Neuronal stem cell (in vitro differentiated cells): Measurements from ENCODE around the gene CASP6.
A peak's percentile ranks its signal among the peaks of the same experiment; 100 is the strongest.

Experiments used
- DNase-seq: peaks from one replicate; pipeline ENCODE4 v3.0.0-alpha.2; 2013; ENCODE audit warnings: low spot score
- H2AFZ ChIP-seq: one replicate; pipeline ENCODE4 v1.6.1; 2013; ENCODE audit warnings: mild to moderate bottlenecking, low read length, inconsistent platforms
- H2AK5ac ChIP-seq: 2 replicates; pipeline ENCODE4 v1.6.1; 2013; ENCODE audit warnings: low read depth, mild to moderate bottlenecking, inconsistent platforms, low read length, moderate library complexity, mixed read lengths
- H2BK120ac ChIP-seq: 2 replicates; pipeline ENCODE4 v1.6.1; 2013; ENCODE audit warnings: low read depth, mild to moderate bottlenecking, inconsistent platforms, low read length, moderate library complexity, mixed read lengths
- H2BK12ac ChIP-seq: one replicate; pipeline ENCODE4 v1.6.1; 2013; ENCODE audit warnings: low read length, inconsistent platforms
- H2BK15ac ChIP-seq: 2 replicates; pipeline ENCODE4 v1.6.1; 2013; ENCODE audit warnings: mild to moderate bottlenecking, low read length, inconsistent platforms, mixed read lengths
- H2BK5ac ChIP-seq: one replicate; pipeline ENCODE4 v1.6.1; 2013; ENCODE audit warnings: inconsistent platforms, mild to moderate bottlenecking, low read length, moderate library complexity
- H3K14ac ChIP-seq: one replicate; pipeline ENCODE4 v1.6.1; 2013; ENCODE audit warnings: low read length, inconsistent platforms
- H3K18ac ChIP-seq: 2 replicates; pipeline ENCODE4 v1.6.1; 2013; ENCODE audit warnings: low read length, inconsistent platforms
- H3K23ac ChIP-seq: 2 replicates; pipeline ENCODE4 v1.6.1; 2013; ENCODE audit warnings: low read depth, mild to moderate bottlenecking, mixed read lengths, low read length, inconsistent platforms; ENCODE audit not compliant: poor library complexity
- H3K27ac ChIP-seq: replicated peaks from 3 replicates; pipeline ENCODE4 v1.5.1; 2013; ENCODE audit warnings: low read length, inconsistent platforms
- H3K27me3 ChIP-seq, 3 experiments: 2 replicates each; pipeline ENCODE4 v1.6.1; 2013; ENCODE audit warnings: low read length in 3 of 3, mild to moderate bottlenecking in 2 of 3, inconsistent platforms in 1 of 3, low read depth in 1 of 3, mixed read lengths in 1 of 3, moderate library complexity in 1 of 3; ENCODE audit not compliant: control insufficient read depth in 3 of 3, insufficient read depth in 3 of 3
- H3K36me3 ChIP-seq, 2 donors: replicated peaks in 1 of 2; 2 replicates each; pipeline ENCODE4 v1.6.1; 2013; ENCODE audit warnings: low read length in 2 of 2; ENCODE audit not compliant: control insufficient read depth in 2 of 2, insufficient read depth in 2 of 2
- H3K4ac ChIP-seq: 2 replicates; pipeline ENCODE4 v1.6.1; 2013; ENCODE audit warnings: inconsistent platforms, mild to moderate bottlenecking, low read length, moderate library complexity
- H3K4me1 ChIP-seq, 2 donors: 1 replicate in 1 of 2; 2 replicates in 1 of 2; pipeline ENCODE4 v1.6.1; 2013; ENCODE audit warnings: low read length in 2 of 2, low read depth in 1 of 2; ENCODE audit not compliant: control insufficient read depth in 2 of 2, insufficient read depth in 1 of 2
- H3K4me2 ChIP-seq: one replicate; pipeline ENCODE4 v1.6.1; 2013; ENCODE audit warnings: mild to moderate bottlenecking, low read length, inconsistent platforms; ENCODE audit not compliant: insufficient read depth, poor library complexity, severe bottlenecking
- H3K4me3 ChIP-seq, 2 donors: 2 replicates each; pipeline ENCODE4 v1.5.1; 2013; ENCODE audit warnings: low read length in 2 of 2, mild to moderate bottlenecking in 2 of 2, inconsistent platforms in 1 of 2, moderate library complexity in 1 of 2
- H3K79me1 ChIP-seq: one replicate; pipeline ENCODE4 v1.6.1; 2013; ENCODE audit warnings: low read depth, mild to moderate bottlenecking, inconsistent platforms, low read length, moderate library complexity
- H3K9ac ChIP-seq: one replicate; pipeline ENCODE4 v1.6.1; 2013; ENCODE audit warnings: mild to moderate bottlenecking, low read depth, low read length, inconsistent platforms; ENCODE audit not compliant: poor library complexity
- H3K9me3 ChIP-seq, 2 donors: replicated peaks in 1 of 2; 2 replicates each; pipeline versions ENCODE3 to v1.6.1; 2013; ENCODE audit warnings: low read length in 2 of 2, mild to moderate bottlenecking in 2 of 2, inconsistent platforms in 1 of 2, low read depth in 1 of 2, mixed read lengths in 1 of 2, moderate library complexity in 1 of 2; ENCODE audit not compliant: control insufficient read depth in 2 of 2, insufficient read depth in 1 of 2
- H4K8ac ChIP-seq: one replicate; pipeline ENCODE4 v1.6.1; 2013; ENCODE audit warnings: low read depth, mild to moderate bottlenecking, inconsistent platforms, low read length, moderate library complexity
- H4K91ac ChIP-seq: one replicate; pipeline ENCODE4 v1.6.1; 2013; ENCODE audit warnings: low read length, low read depth, mild to moderate bottlenecking, inconsistent platforms; ENCODE audit not compliant: poor library complexity
- WGBS, 2 donors: extraction: QIAGEN DNeasy Blood & Tissue Kit; methylation state at CpG; one replicate each; pipeline ENCODE4 v1.1.7; 2013; ENCODE audit warnings: missing lambda C conversion rate in 2 of 2, mixed read lengths in 1 of 2; ENCODE audit not compliant: insufficient read length in 2 of 2, insufficient replicate concordance in 1 of 2; ENCODE audit errors: extremely low coverage in 2 of 2; 5-methylcytosine and 5-hydroxymethylcytosine counted together

The CASP6 gene

DNA sequence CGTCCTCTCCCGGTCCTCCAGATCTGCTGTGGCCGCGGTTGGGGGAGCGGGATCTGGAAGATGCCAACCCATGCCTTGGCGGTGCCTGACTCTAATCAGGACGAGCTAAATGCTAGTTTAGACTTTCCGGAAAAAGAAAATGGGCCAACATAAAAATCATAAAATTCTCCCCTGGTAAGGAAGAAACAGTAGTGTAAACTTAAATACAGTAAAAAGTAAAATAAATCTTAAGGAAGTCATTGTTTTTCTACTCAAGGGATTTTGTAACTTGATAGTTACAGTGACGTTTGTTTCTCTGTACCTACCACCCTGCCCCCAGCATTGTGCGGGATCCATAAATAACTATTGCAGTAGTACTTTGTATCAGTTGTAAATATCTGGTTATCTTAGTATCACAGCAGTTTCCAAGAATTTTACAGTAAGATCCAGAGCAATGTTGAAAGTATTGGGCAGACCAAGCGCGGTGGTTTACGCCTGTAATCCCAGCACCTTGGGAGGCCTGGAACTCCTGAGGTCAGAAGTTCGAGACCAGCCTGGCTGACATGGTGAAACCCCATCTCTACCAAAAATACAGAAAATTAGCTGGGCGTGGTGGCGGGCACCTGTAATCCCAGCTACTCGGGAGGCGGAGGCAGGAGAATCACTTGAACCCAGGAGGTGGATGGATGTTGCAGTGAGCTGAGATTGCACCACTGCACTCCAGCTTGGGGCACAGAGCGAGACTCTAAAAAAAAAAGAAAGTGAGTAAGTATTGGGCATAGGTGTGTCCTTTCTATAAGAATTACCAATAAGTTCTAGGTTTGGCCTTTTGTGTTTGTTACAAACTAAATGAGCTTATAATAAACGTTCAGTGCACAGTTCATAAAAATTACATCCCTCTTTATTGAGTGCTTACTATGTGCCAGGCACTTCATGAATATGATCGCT, 27.6 kb upstream of the CASP6 start:
- H4K91ac ChIP-seq, result no peak overlapping the region

GRCh38 chr4:109729718-109730618, 26.7 kb upstream of the CASP6 start, which contains the start of gene PLA2G12A:
TSS of gene PLA2G12A (minus strand) at chr4:109730070. CDS start at chr4:109729809, 261 bp downstream.
- Histone ChIP-seq H3K23ac (peak within 1 kb of the TSS; percentile 89), H3K9ac (peak within 1 kb of the TSS; percentile 90), H2AK5ac (no peak within 1 kb of the TSS), H3K4me3 (peak within 1 kb of the TSS; percentile 97 to 98), H3K9me3 (no peaks in the 10 kb centered on the region), H4K91ac (peak within 1 kb of the TSS; percentile 22), H2BK5ac (no peak within 1 kb of the TSS), H2AFZ (peak within 1 kb of the TSS; percentile 98), H2BK15ac (no peak within 1 kb of the TSS), H3K4me1 (peaks cover 0 to 3% of the 10 kb centered on the region in 2 donors), H3K36me3 (no peaks in the 10 kb centered on the region), H3K79me1 (peaks cover 2% of the 10 kb centered on the region), H3K18ac (peak within 1 kb of the TSS; percentile 92), H3K27ac (no peak within 1 kb of the TSS), H2BK12ac (no peak within 1 kb of the TSS), H4K8ac (peak within 1 kb of the TSS; percentile 17), H2BK120ac (no peak within 1 kb of the TSS), H3K27me3 (peaks cover 0 to 13% (median 9%) of the 10 kb centered on the region in 3 experiments), H3K4me2 (peak within 1 kb of the TSS; percentile 90), H3K14ac (peak within 1 kb of the TSS; percentile 82), H3K4ac (no peak within 1 kb of the TSS)
- no CpG with 5 or more reads among the region's 83 CpGs for WGBS, 2 donors
- DNase-seq, result peak; percentile 65

More for the DNA sequence above, 27.6 kb upstream of the CASP6 start:
- H3K4me1 ChIP-seq, result peaks cover 0 to 3% of the 10 kb centered on the region in 2 donors
- H3K9me3 ChIP-seq, result no peaks in the 10 kb centered on the region
- H3K14ac ChIP-seq, result no peak overlapping the region
- H3K9ac ChIP-seq, result peak overlapping the region; percentile 87
- H2BK120ac ChIP-seq, result no peak overlapping the region
- H3K27ac ChIP-seq, result no peak overlapping the region
- peak overlapping the region; percentile 6 for H3K23ac ChIP-seq
- peaks cover 2% of the 10 kb centered on the region for H3K79me1 ChIP-seq
- peak overlapping the region; percentile 90 for H3K4me2 ChIP-seq
- H3K27me3 ChIP-seq, result peaks cover 0 to 13% (median 9%) of the 10 kb centered on the region in 3 experiments
- peak overlapping the region; percentile 92 for H3K18ac ChIP-seq
- peak overlapping the region; percentile 98 for H2AFZ ChIP-seq
- no peak overlapping the region for H2BK12ac ChIP-seq
- no peaks in the 10 kb centered on the region for H3K36me3 ChIP-seq
- DNase-seq, result no peak
- no peak overlapping the region for H2BK15ac ChIP-seq
- H2AK5ac ChIP-seq, result no peak overlapping the region
- H4K8ac ChIP-seq, result no peak overlapping the region
- peak overlapping the region; percentile 87 to 98 for H3K4me3 ChIP-seq
- H2BK5ac ChIP-seq, result no peak overlapping the region
- WGBS, 2 donors, result no CpG with 5 or more reads among the region's 21 CpGs
- H3K4ac ChIP-seq, result no peak overlapping the region

- peak overlapping the region; percentile 97 to 98 for H3K4me3 ChIP-seq
- no peak for DNase-seq
- H3K27me3 ChIP-seq, result peaks cover 0 to 13% (median 9%) of the 10 kb centered on the region in 3 experiments
- peak overlapping the region; percentile 82 for H3K14ac ChIP-seq
- no peak overlapping the region for H2BK120ac ChIP-seq
- H3K4me2 ChIP-seq, result peak overlapping the region; percentile 86
- no peak overlapping the region for H3K4ac ChIP-seq
- no peak overlapping the region for H2BK12ac ChIP-seq
- H2AFZ ChIP-seq, result peak overlapping the region; percentile 98
- no peak overlapping the region for H3K27ac ChIP-seq
- peaks cover 2% of the 10 kb centered on the region for H3K79me1 ChIP-seq
- peak overlapping the region; percentile 90 for H3K9ac ChIP-seq
- no peaks in the 10 kb centered on the region for H3K36me3 ChIP-seq
- peak overlapping the region; percentile 22 for H4K91ac ChIP-seq
- peak overlapping the region; percentile 17 for H4K8ac ChIP-seq
- peak overlapping the region; percentile 85 for H3K18ac ChIP-seq
- H3K9me3 ChIP-seq, result no peaks in the 10 kb centered on the region
- H2BK5ac ChIP-seq, result no peak overlapping the region
- no peak overlapping the region for H2AK5ac ChIP-seq
- peak overlapping the region; percentile 89 for H3K23ac ChIP-seq
- WGBS, 2 donors, result no CpG with 5 or more reads among the region's 25 CpGs
- H3K4me1 ChIP-seq, result peaks cover 0 to 3% of the 10 kb centered on the region in 2 donors
- no peak overlapping the region for H2BK15ac ChIP-seq
Measured at GRCh38 chr4:109729117-109729717, 26.0 kb upstream of the CASP6 start.
